Measurements from ENCODE around the gene NT5DC1. TPM values are rescaled to one million over a fixed set of nuclear protein-coding genes. Genes with fewer than 3 reads are reported as not detected.

NT5DC1 gene
- total RNA-seq, 1 donor from 2014 or later = 29.7 TPM

- H3K27me3 ChIP-seq (ENCODE audit: insufficient read depth, low read length) = no peaks in the 10 kb centered on the region
- Mint-ChIP-seq H3K9me3 (ENCODE audit: unreplicated experiment) (no peaks in the 10 kb centered on the region), H3K4me1 (ENCODE audit: low read depth, unreplicated experiment) (peaks cover 5% of the 10 kb centered on the region), H3K36me3 (ENCODE audit: low read depth, unreplicated experiment) (peaks cover 5% of the 10 kb centered on the region), H3K27ac (ENCODE audit: unreplicated experiment) (no peak overlapping the region), H3K4me3 (ENCODE audit: unreplicated experiment) (no peak overlapping the region), H3K27me3 (ENCODE audit: low read depth, unreplicated experiment) (no peaks in the 10 kb centered on the region)
- no peaks in the 10 kb centered on the region for H3K9me3 ChIP-seq (ENCODE audit: insufficient read depth, low read depth, low read length)
- no peak overlapping the region for H3K9ac ChIP-seq (ENCODE audit: low read length)
- no peaks in the 10 kb centered on the region for H3K79me2 ChIP-seq (ENCODE audit: insufficient read depth, low read length)
- H3K36me3 ChIP-seq (ENCODE audit: insufficient read depth, low read length) = peaks cover 8% of the 10 kb centered on the region
- no peaks in the 10 kb centered on the region for H3K4me1 ChIP-seq (ENCODE audit: insufficient read depth, low read length)
- H3K4me3 ChIP-seq (ENCODE audit: insufficient read depth, low read depth, low read length) = no peak overlapping the region
- DNase-seq (ENCODE audit: low read depth) = no peak
- no peak for TF ChIP-seq EZH2 (IDR thresholded peaks at IDR 0.05; ENCODE audit: insufficient read depth, low read length)
- peak; percentile 48 for TF ChIP-seq CTCF (IDR thresholded peaks at IDR 0.05; ENCODE audit: insufficient read depth, low read depth, low read length)
- H3K27ac ChIP-seq (ENCODE audit: low read depth, low read length) = no peak overlapping the region
- FAIRE-seq = no peak
- H3K4me2 ChIP-seq (ENCODE audit: low read length) = no peak overlapping the region
- no peak overlapping the region for H2AFZ ChIP-seq (ENCODE audit: low read depth, low read length)
- H4K20me1 ChIP-seq (ENCODE audit: insufficient read depth, low read length) = no peaks in the 10 kb centered on the region
Measured at GRCh38 chr6:116115781-116116180, 15.1 kb downstream of the NT5DC1 start.

- Mint-ChIP-seq H3K36me3 (ENCODE audit: low read depth, unreplicated experiment) (peaks cover 2% of the 10 kb centered on the region), H3K27ac (ENCODE audit: unreplicated experiment) (no peak overlapping the region), H3K27me3 (ENCODE audit: low read depth, unreplicated experiment) (no peaks in the 10 kb centered on the region), H3K9me3 (ENCODE audit: unreplicated experiment) (no peaks in the 10 kb centered on the region), H3K4me3 (ENCODE audit: unreplicated experiment) (no peak overlapping the region), H3K4me1 (ENCODE audit: low read depth, unreplicated experiment) (peaks cover 5% of the 10 kb centered on the region)
- H3K36me3 ChIP-seq (ENCODE audit: insufficient read depth, low read length) = peaks cover 6% of the 10 kb centered on the region
- no peaks in the 10 kb centered on the region for H3K9me3 ChIP-seq (ENCODE audit: insufficient read depth, low read depth, low read length)
- H3K4me3 ChIP-seq (ENCODE audit: insufficient read depth, low read depth, low read length) = no peak overlapping the region
- H4K20me1 ChIP-seq (ENCODE audit: insufficient read depth, low read length) = no peaks in the 10 kb centered on the region
- no peak overlapping the region for H3K27ac ChIP-seq (ENCODE audit: low read depth, low read length)
- H3K9ac ChIP-seq (ENCODE audit: low read length) = no peak overlapping the region
- DNase-seq (ENCODE audit: low read depth) (peak; percentile 55), FAIRE-seq (no peak)
- H3K4me2 ChIP-seq (ENCODE audit: low read length) = no peak overlapping the region
- no peaks in the 10 kb centered on the region for H3K27me3 ChIP-seq (ENCODE audit: insufficient read depth, low read length)
- no peaks in the 10 kb centered on the region for H3K79me2 ChIP-seq (ENCODE audit: insufficient read depth, low read length)
- TF ChIP-seq CTCF (IDR thresholded peaks at IDR 0.05; ENCODE audit: insufficient read depth, low read depth, low read length) (no peak), EZH2 (IDR thresholded peaks at IDR 0.05; ENCODE audit: insufficient read depth, low read length) (no peak)
- no peaks in the 10 kb centered on the region for H3K4me1 ChIP-seq (ENCODE audit: insufficient read depth, low read length)
- no peak overlapping the region for H2AFZ ChIP-seq (ENCODE audit: low read depth, low read length)
Measured at GRCh38 chr6:116118608-116119007, 18.0 kb downstream of the NT5DC1 start.

GRCh38 chr6:116120430-116120829 lies 19.8 kb downstream of the NT5DC1 start:
- no peak overlapping the region for H3K4me3 Mint-ChIP-seq (ENCODE audit: unreplicated experiment)
- no peaks in the 10 kb centered on the region for H3K4me1 ChIP-seq (ENCODE audit: insufficient read depth, low read length)
- H2AFZ ChIP-seq (ENCODE audit: low read depth, low read length) = no peak overlapping the region
- no peaks in the 10 kb centered on the region for H3K9me3 ChIP-seq (ENCODE audit: insufficient read depth, low read depth, low read length)
- no peaks in the 10 kb centered on the region for H3K27me3 Mint-ChIP-seq (ENCODE audit: low read depth, unreplicated experiment)
- no peaks in the 10 kb centered on the region for H3K9me3 Mint-ChIP-seq (ENCODE audit: unreplicated experiment)
- no peaks in the 10 kb centered on the region for H3K36me3 ChIP-seq (ENCODE audit: insufficient read depth, low read length)
- H4K20me1 ChIP-seq (ENCODE audit: insufficient read depth, low read length) = no peaks in the 10 kb centered on the region
- H3K36me3 Mint-ChIP-seq (ENCODE audit: low read depth, unreplicated experiment) = no peaks in the 10 kb centered on the region
- H3K4me1 Mint-ChIP-seq (ENCODE audit: low read depth, unreplicated experiment) = peaks cover 5% of the 10 kb centered on the region
- no peak for FAIRE-seq
- H3K4me2 ChIP-seq (ENCODE audit: low read length) = no peak overlapping the region
- no peak for DNase-seq (ENCODE audit: low read depth)
- H3K79me2 ChIP-seq (ENCODE audit: insufficient read depth, low read length) = no peaks in the 10 kb centered on the region
- H3K27ac Mint-ChIP-seq (ENCODE audit: unreplicated experiment) = no peak overlapping the region
- H3K27me3 ChIP-seq (ENCODE audit: insufficient read depth, low read length) = no peaks in the 10 kb centered on the region
- H3K4me3 ChIP-seq (ENCODE audit: insufficient read depth, low read depth, low read length) = no peak overlapping the region
- no peak for TF ChIP-seq EZH2 (IDR thresholded peaks at IDR 0.05; ENCODE audit: insufficient read depth, low read length)
- no peak for TF ChIP-seq CTCF (IDR thresholded peaks at IDR 0.05; ENCODE audit: insufficient read depth, low read depth, low read length)
- H3K9ac ChIP-seq (ENCODE audit: low read length) = no peak overlapping the region
- H3K27ac ChIP-seq (ENCODE audit: low read depth, low read length) = no peak overlapping the region

Measured in astrocyte (in vitro differentiated cells and primary cell).